HG02623 (cell line): ENCODE data around the gene CFAP74.

Experiments used
- ATAC-seq: cut with Tn5 transposase; IDR thresholded peaks from one replicate; pipeline ENCODE4 v1.9.1; 2021; ENCODE audit warnings: moderate library complexity; ENCODE audit not compliant: unreplicated experiment

CFAP74 gene

DNA sequence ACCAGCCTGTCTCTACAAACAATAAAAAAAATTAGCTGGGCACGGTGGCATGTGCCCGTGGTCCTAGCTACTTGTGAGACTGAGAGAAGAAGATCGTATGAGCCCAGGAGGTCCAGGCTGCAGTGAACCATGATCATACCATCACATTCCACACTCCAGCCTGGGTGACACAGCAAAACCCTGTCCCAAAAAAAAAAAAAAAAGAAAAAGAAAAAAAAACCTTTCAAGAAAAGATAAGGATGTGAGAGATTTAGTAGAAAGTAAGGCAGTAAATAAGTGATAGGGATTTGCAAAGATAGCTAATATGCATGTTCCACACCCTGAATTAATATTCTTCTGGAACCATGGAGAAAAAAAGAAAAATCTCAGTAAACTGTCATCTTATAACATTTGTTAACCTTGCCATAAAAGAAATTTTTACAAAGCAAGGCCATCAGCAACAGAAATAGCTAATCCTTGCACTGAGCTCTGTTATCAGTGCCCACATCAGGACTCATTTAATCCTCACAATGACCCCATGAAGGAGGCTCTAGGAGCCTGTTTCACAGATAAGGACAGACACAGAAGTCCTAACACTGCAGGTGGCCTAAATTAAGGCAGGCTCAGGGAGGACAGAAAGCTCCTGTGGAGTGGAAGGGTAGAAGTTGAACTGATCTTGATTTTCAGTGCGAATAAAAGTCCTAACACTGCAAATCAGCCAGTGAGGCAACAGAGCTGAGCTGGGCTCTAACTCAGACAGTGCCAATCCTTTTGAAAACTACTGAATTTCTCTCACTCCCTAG is 120.3 kb downstream of the CFAP74 start:
- no peak for ATAC-seq

DNA sequence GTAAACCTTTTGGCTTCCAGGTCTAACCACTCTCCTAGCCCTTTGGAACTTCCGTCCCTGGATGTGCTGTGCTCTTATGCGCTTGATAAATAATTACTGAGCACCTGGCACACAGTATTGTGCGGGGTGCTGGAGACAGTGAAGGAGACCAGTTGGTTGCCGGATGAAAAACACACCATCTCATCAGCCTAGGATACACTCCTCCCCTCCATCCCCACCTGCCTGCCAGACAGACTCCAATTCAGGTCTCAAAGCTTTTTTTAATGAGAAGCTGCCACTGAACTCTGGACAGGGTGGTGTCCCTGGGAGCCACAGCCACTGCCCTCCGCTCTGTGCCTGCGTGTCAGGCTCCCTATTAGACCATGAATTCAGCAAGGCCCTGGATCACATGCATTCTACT is 121.9 kb downstream of the CFAP74 start:
- no peak for ATAC-seq

DNA sequence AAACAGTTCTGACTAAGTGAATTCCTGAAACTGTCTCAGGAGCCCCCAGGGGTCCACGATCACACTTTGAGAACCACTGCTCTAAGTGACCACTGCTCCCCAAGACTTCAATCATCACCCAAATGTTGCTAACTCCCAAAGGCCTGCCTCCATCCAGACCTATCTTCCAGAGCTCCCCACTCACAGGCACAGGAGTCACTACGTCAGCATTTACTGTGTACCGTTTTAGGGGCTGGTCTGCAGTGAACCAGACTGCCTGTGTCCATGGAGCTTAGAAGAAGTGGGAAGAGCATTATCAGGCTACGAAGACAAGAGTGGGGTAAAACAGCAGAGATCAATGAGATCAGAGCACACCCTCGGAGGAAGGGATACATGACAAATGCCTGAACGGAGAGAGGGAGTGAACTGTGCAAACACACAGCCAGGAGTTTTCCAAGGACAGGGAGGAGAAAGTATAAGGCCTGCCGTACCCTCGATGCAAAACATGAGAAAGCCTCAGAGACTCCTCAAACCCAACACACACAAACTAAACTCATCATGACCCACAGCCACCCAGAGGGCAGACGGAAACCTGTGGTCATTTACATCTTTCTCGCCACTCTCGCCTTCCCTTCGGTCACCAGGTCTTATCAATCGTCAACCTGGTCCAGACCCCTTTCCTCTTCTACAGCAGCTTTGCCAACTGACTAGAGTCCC is 122.8 kb downstream of the CFAP74 start:
- ATAC-seq = no peak

DNA sequence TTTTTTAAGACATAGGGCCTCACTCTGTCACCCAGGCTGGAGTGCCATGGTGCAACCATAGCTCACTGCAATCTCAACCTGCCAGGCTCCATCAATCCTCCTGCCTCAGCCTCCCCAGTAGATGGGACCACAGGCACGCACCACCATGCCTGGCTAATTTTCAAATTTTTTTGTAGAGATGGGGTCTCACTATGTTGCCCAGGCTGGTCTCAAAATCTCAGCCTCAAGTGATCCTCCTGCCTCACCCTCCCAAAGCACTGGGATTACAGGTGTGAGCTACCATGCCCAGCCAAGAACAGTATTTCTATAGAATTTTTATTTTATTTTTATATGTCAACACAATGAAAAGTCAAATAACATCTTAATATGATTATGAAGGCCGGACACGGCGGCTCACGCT is 123.6 kb downstream of the CFAP74 start:
- no peak for ATAC-seq

DNA sequence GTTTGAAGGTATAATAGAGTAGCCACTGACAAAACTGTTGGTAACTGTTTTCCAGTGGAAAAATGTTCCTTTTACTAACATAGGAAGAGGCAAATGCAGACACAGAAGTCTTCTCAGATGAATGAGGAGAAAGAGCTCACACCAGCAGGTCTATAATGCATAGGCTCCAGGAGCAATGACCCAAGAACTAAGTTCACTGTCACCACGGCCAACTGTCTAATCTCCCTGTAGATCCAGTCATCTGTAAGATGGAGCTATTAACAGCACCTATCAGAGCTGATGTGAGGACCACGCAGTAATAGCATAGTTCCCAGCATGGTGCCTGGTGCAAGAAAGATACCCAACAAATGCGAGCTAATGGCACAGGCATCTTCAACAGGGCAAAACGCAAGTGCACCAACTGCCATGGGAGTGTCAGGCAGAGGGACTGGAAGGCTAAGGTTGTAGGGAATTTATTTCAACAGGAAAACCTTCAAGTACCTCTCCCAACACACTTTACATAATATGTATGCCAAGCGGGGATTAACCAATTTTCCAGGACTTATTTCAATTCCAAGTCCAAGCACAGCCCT is 125.6 kb downstream of the CFAP74 start:
- ATAC-seq = no peak

DNA sequence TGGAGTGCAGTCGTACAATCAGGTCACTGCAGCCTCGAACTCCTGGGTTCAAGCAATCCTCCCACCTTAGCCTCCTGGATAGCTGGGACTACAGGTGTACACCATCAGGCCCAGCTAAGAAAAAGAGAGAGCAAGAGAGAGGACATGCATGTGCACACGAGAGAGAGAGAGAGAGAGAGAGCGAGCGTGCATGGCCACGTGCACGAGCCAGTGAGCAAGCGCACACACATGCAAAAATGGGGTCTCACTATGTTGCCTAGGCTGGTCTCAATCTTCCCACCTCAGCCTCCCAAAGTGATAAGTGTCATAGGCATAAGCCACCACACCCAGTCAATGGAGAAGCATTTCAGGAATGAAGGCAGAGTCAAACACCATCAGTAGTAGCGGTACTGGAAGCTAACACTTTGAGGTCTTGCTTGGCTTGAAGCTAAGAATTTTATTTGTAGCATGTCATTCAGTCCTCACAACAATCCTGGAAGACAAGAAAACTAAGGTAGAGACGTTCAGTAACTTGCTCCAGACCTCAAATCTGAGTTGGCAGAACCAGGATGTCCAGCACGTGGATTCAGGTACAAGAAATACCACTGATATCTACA is 127.2 kb downstream of the CFAP74 start:
- ATAC-seq = no peak

DNA sequence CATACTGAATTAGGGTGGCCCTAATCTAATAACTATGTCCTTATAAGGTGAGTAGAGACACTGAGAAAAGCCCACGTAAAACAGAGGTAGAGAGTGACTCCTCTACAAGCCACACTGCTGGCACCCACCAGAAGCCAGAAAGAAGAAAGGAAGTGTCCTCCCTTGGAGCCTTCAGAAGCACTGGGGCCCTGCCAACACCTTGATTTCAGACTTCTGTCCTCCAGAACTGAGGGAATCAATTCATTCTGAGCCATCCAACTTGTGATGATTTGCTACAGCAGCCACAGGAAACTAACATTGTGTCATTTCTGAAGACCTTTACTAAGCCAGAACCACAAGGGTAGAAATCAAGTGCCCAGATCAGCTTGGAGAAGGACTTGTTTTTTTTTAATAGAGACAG is 127.7 kb downstream of the CFAP74 start:
- ATAC-seq = no peak

DNA sequence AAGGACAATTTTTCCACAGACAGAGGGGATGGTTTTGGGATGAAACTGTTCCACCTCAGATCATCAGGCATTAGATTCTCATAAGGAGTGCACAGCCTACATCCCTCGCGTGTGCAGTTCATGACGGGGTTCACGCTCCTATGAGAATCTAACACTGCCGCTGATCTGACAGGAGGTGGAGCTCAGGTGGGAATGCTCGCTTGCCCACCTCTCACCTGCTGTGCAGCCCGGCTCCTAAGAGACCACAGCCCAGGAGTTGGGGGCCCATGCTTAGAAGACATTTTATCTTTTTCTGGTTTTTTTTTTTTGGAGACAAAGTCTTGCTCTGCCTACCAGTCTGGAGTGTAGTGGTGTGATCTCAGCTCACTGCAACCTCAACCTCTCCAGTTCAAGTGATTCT is 128.7 kb downstream of the CFAP74 start:
- ATAC-seq = no peak

DNA sequence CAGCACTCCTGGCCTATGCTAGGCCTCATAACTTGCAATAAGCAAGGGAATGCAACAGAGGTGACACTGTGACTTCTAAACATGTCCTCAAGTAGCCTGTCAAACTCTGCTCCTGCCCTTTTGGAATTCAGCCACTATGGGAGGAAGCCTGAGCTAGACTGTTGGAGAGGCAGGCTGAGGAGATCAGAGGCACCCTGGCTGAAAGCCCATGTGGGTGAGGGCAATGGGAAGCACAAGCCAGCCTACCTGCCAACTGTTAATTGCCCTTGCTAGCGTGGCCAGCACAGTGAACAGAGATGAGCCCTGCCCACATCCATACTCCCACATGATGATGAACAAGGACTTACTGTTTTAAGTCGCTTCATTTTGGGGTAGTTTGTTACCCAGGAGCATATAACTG is 130.4 kb downstream of the CFAP74 start:
- ATAC-seq = no peak

DNA sequence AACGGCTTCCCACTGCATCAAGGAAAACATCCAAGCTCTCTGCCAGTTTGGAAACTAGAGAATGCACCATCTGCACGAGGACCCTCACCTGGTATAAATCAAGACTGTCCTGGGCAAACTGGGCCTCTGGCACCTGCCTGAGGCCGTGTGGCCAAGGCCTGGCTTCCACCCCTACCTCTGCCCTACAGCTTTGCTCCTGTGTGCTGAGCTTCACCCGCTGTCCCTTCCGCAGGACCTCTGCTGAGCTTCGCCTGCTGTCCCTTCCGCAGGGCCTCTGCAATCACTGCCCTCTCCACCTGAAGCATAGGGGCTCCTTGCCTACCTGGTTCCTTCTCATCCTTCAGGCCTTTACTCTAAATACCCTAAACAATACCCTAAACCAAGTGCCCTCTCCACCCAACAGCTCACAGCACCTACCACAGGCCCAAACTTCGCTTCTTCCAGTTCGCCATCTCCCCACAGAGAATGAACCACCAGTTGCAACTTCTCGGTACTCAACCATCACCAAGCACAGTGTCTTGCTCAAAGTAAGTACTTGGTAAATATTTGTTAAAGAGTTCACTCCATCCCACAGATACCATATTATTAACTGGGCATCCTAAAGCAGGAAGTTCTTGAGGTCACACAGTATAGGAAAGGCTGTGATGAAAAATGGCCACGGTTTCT is 131.1 kb downstream of the CFAP74 start:
- ATAC-seq = no peak
